Neural cell (in vitro differentiated cells): ENCODE results near the gene TARS3.

Experiments used
- POLR2AphosphoS5 ChIP-seq: IDR thresholded peaks from 2 replicates; pipeline ENCODE4 v1.6.1; 2012
- TAF1 ChIP-seq: IDR thresholded peaks from 2 replicates; pipeline ENCODE4 v1.6.1; 2012; ENCODE audit warnings: low read depth
- TF ChIP-seq, protein P1 (sequence below): fragments of 450-650 bp; IDR thresholded peaks from 2 replicates; pipeline ENCODE4 v1.5.1; 2014; ENCODE audit warnings: antibody characterized with exemption, mild to moderate bottlenecking, moderate library complexity; ENCODE audit not compliant: poor library complexity, severe bottlenecking

DNA sequence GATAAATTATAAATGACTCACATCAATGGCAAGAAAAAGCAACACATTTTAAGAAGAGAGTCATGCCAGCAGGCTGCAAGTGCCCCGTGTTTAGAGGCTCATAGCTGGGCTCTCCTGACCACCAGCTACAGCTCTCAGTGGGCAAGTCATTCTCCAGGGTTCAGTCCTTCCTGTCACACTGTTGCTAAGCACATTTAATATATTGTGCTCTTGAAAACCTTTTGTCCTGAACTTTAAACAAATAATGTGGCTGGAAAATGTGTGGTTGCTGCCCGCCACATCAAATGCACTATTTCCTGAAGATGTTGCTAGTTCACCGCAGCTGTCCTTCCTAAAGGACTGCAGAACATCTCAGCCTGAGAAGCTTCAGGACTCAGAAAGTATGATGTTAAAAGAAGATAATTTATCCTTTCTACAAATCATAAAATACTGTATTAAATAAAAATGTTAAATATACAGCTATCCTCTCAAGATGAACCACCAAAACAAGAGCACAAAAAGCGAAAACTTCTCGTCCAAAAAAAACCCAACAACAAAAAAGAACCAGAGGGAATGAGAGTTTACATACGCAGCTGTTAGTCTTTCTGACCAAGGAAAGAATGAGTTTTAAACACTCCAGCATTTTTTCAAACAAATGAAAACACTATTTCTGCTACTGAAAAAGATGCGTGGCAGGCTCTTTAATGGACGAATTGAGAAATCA, 951 bp downstream of the TARS3 start:
- TF ChIP-seq POLR2AphosphoS5: no peak
- TF ChIP-seq, protein P1, sequence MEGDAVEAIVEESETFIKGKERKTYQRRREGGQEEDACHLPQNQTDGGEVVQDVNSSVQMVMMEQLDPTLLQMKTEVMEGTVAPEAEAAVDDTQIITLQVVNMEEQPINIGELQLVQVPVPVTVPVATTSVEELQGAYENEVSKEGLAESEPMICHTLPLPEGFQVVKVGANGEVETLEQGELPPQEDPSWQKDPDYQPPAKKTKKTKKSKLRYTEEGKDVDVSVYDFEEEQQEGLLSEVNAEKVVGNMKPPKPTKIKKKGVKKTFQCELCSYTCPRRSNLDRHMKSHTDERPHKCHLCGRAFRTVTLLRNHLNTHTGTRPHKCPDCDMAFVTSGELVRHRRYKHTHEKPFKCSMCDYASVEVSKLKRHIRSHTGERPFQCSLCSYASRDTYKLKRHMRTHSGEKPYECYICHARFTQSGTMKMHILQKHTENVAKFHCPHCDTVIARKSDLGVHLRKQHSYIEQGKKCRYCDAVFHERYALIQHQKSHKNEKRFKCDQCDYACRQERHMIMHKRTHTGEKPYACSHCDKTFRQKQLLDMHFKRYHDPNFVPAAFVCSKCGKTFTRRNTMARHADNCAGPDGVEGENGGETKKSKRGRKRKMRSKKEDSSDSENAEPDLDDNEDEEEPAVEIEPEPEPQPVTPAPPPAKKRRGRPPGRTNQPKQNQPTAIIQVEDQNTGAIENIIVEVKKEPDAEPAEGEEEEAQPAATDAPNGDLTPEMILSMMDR: no peak
- TF ChIP-seq TAF1: no peak
